Prostate gland (tissue), 2 donors: Measurements from ENCODE around the gene PPP1R13B. TPM values are rescaled to one million over a fixed set of nuclear protein-coding genes. Genes with fewer than 3 reads are reported as not detected.

ENCODE experiments used
- DNase-seq: peaks from one replicate; pipeline ENCODE4 v3.0.0-alpha.2; 2019; ENCODE audit warnings: low spot score
- H3K27ac ChIP-seq, 2 donors: fragments of 200-600 bp; sonication (generic); 2 replicates each; pipeline ENCODE4 v1.5.1; 2017 to 2019
- H3K27me3 ChIP-seq: fragments of 200-600 bp; sonication (generic); replicated peaks from 2 replicates; pipeline ENCODE4 v1.5.1; 2019; ENCODE audit not compliant: insufficient read depth
- H3K36me3 ChIP-seq, 2 donors: fragments of 200-600 bp; sonication (generic); 1 replicate in 1 of 2; 2 replicates in 1 of 2; pipeline versions ENCODE4 v1.5.1 to v1.8.1; 2017 to 2019
- H3K4me1 ChIP-seq: fragments of 200-600 bp; sonication (generic); replicated peaks from 2 replicates; pipeline ENCODE4 v1.5.1; 2019
- H3K4me3 ChIP-seq, 2 donors: fragments of 200-600 bp; sonication (generic); 2 replicates each; pipeline ENCODE4 v1.5.1; 2017 to 2019
- H3K9me3 ChIP-seq: fragments of 200-600 bp; sonication (generic); 2 replicates; pipeline ENCODE4 v1.5.1; 2017
- POLR2A ChIP-seq: fragments of 450-650 bp; IDR thresholded peaks from one replicate; pipeline ENCODE4 v1.6.1; 2016; ENCODE audit warnings: antibody characterized with exemption, mild to moderate bottlenecking
- POLR2AphosphoS5 ChIP-seq: sonication (generic); formaldehyde crosslinking; IDR thresholded peaks from one replicate; pipeline ENCODE4 v1.6.1; 2017; ENCODE audit warnings: antibody characterized with exemption
- WGBS: methylation state at CpG from one replicate; pipeline ENCODE4 v1.1.5; 2018; 5-methylcytosine and 5-hydroxymethylcytosine counted together
- intact Hi-C: fragments of 100-400 bp; cut with DNase I; formaldehyde crosslinking; loops from one replicate; pipeline ENCODE4 v1.14.2; 2022
- total RNA-seq, 2 donors: library from RNA; depleted of rRNA; stranded (reverse); fragments of >200 nt; gene quantifications; one replicate each; pipeline ENCODE4 v1.1.0, GENCODE V29; 2016
- TF ChIP-seq, protein P1 (sequence below), 4 experiments: fragments of 200-600 bp in 2 of 4; fragments of 450-650 bp in 2 of 4; sonication (generic) in 2 of 4; IDR thresholded peaks; 1 replicate in 3 of 4; 2 replicates in 1 of 4; pipeline ENCODE4 v1.5.1; 2016 to 2019; ENCODE audit warnings: antibody characterized with exemption in 4 of 4, mild to moderate bottlenecking in 2 of 4, moderate library complexity in 2 of 4

The PPP1R13B gene, protein sequence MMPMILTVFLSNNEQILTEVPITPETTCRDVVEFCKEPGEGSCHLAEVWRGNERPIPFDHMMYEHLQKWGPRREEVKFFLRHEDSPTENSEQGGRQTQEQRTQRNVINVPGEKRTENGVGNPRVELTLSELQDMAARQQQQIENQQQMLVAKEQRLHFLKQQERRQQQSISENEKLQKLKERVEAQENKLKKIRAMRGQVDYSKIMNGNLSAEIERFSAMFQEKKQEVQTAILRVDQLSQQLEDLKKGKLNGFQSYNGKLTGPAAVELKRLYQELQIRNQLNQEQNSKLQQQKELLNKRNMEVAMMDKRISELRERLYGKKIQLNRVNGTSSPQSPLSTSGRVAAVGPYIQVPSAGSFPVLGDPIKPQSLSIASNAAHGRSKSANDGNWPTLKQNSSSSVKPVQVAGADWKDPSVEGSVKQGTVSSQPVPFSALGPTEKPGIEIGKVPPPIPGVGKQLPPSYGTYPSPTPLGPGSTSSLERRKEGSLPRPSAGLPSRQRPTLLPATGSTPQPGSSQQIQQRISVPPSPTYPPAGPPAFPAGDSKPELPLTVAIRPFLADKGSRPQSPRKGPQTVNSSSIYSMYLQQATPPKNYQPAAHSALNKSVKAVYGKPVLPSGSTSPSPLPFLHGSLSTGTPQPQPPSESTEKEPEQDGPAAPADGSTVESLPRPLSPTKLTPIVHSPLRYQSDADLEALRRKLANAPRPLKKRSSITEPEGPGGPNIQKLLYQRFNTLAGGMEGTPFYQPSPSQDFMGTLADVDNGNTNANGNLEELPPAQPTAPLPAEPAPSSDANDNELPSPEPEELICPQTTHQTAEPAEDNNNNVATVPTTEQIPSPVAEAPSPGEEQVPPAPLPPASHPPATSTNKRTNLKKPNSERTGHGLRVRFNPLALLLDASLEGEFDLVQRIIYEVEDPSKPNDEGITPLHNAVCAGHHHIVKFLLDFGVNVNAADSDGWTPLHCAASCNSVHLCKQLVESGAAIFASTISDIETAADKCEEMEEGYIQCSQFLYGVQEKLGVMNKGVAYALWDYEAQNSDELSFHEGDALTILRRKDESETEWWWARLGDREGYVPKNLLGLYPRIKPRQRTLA
- total RNA-seq = 10 to 100 TPM; 48.2 to 64.6 TPM

DNA sequence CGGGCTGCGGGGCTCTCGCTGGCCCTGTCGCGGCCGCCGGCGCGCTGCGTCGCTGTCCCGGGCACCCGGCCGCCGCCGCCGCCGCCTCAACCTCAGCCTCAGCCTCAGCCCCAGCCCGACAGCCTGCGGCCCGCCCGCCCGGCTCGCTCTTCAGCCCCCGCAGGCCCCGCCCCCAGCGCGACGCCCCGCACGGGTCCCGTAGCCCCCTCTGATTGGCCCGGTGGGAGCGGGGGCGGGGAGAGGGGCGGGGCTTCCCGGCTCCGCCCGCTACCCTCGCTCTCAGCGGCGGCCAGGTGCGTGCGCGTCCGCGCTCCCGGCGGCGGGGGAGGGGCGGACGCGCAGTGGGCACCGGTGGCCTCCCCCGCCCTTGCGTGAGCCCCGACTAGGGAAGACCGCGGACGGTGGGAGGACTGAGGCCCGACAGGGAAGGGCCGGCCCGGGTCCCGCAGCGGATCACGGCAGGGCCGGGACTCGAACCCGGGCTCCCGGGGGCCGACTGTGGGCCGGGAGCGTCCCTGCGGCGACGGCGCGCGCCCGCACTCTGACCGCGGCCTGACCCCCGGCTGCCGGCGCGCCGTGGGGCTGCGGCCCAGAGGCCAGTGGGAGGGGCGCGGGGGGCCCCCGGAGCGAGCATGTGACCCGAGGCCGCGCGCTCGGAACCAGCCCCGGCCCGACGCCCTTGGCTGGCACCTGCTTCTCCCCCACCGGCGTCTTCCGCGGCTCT is at the start of gene PPP1R13B:
Gene PPP1R13B (minus strand): TSS at position 125 of the 724 bp plus-strand sequence. CDS start 268 bp downstream, outside the sequence.
- intact Hi-C loops = no loop called here

GRCh38 chr14:103896578-103896977 is 49.2 kb upstream of the PPP1R13B start:
- DNase-seq = no peak
- Histone ChIP-seq H3K4me3 (no peak overlapping the region), H3K36me3 (no peaks in the 10 kb centered on the region), H3K27me3 (no peaks in the 10 kb centered on the region), H3K9me3 (no peaks in the 10 kb centered on the region), H3K4me1 (no peaks in the 10 kb centered on the region), H3K27ac (no peak overlapping the region)
- WGBS = 82% methylated on average over 6 of the region's 6 CpGs
- intact Hi-C loops = no loop called here
- TF ChIP-seq POLR2AphosphoS5 (no peak), POLR2A (no peak)
- TF ChIP-seq, protein P1, sequence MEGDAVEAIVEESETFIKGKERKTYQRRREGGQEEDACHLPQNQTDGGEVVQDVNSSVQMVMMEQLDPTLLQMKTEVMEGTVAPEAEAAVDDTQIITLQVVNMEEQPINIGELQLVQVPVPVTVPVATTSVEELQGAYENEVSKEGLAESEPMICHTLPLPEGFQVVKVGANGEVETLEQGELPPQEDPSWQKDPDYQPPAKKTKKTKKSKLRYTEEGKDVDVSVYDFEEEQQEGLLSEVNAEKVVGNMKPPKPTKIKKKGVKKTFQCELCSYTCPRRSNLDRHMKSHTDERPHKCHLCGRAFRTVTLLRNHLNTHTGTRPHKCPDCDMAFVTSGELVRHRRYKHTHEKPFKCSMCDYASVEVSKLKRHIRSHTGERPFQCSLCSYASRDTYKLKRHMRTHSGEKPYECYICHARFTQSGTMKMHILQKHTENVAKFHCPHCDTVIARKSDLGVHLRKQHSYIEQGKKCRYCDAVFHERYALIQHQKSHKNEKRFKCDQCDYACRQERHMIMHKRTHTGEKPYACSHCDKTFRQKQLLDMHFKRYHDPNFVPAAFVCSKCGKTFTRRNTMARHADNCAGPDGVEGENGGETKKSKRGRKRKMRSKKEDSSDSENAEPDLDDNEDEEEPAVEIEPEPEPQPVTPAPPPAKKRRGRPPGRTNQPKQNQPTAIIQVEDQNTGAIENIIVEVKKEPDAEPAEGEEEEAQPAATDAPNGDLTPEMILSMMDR (IDR thresholded peaks at IDR 0.05) = no peak

More for the DNA sequence above, at the start of gene PPP1R13B:
- TF ChIP-seq POLR2AphosphoS5 = peak; percentile 52
- TF ChIP-seq POLR2A = peak; percentile 69
- TF ChIP-seq, protein P1 (IDR thresholded peaks at IDR 0.05) = peak in 2 of 4 experiments; percentile 18 to 23
- Histone ChIP-seq H3K4me3 (peak within 1 kb of the TSS; percentile 75 to 95), H3K27me3 (no peaks in the 10 kb centered on the region), H3K36me3 (no peaks in the 10 kb centered on the region), H3K4me1 (peaks cover 4% of the 10 kb centered on the region), H3K27ac (peak within 1 kb of the TSS; percentile 90 to 95), H3K9me3 (no peaks in the 10 kb centered on the region)
- peak; percentile 93 for DNase-seq
- WGBS = under 1% methylated on average over 60 of the region's 104 CpGs

DNA sequence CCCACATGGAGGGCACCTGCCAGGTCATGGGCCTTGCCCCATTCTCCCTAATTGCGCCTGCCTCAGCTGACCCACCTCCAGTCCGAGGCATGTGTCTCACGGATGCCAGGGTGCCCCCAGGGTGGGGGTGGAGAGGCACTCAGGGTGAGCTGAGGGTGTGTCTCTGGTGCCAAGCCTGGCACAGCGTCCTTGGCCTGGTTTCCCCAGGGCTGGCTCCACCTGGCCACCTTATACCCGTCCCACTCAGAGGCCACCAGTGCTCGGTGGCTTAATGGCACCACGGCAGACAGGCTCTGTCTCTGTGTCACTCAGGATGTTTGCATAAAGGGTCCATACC is 47.3 kb upstream of the PPP1R13B start:
- Histone ChIP-seq H3K4me1 (no peaks in the 10 kb centered on the region), H3K9me3 (no peaks in the 10 kb centered on the region), H3K27me3 (no peaks in the 10 kb centered on the region), H3K27ac (no peak overlapping the region), H3K36me3 (no peaks in the 10 kb centered on the region), H3K4me3 (no peak overlapping the region)
- TF ChIP-seq POLR2A (no peak), POLR2AphosphoS5 (no peak)
- TF ChIP-seq, protein P1 (IDR thresholded peaks at IDR 0.05) = no peak
- intact Hi-C loops = no loop called here
- DNase-seq = no peak
- 74% methylated on average over 7 of the region's 7 CpGs for WGBS

- Histone ChIP-seq H3K9me3 (no peaks in the 10 kb centered on the region), H3K4me1 (peaks cover 3% of the 10 kb centered on the region), H3K27ac (no peak overlapping the region), H3K4me3 (no peak overlapping the region), H3K27me3 (no peaks in the 10 kb centered on the region), H3K36me3 (no peaks in the 10 kb centered on the region)
- intact Hi-C loops = no loop called here
- DNase-seq = no peak
- TF ChIP-seq POLR2A = no peak
- TF ChIP-seq, protein P1 (IDR thresholded peaks at IDR 0.05) = no peak
- 82% methylated on average over 26 of the region's 26 CpGs for WGBS
These were observed 46.8 kb upstream of the PPP1R13B start for GRCh38 chr14:103894034-103894722.
